D721Med (cell line): Measurements from ENCODE around the gene GOT1.
A peak's percentile ranks its signal among the peaks of the same experiment; 100 is the strongest.

Experiments used
- DNase-seq: peaks from one replicate; pipeline ENCODE4 v3.0.0; 2011; ENCODE audit warnings: low spot score; ENCODE audit not compliant: insufficient read length
- FAIRE-seq: peaks from 2 replicates; lab custom pipeline; 2011; peaks lifted over from hg19 to GRCh38; lab: Jason Lieb, UNC
- TF ChIP-seq, protein P1 (sequence below): IDR thresholded peaks from 2 replicates; pipeline ENCODE4 v1.5.1; 2012; ENCODE audit warnings: mild to moderate bottlenecking, control low read depth; ENCODE audit not compliant: insufficient read depth; ENCODE audit errors: missing control alignments

GOT1 gene

DNA sequence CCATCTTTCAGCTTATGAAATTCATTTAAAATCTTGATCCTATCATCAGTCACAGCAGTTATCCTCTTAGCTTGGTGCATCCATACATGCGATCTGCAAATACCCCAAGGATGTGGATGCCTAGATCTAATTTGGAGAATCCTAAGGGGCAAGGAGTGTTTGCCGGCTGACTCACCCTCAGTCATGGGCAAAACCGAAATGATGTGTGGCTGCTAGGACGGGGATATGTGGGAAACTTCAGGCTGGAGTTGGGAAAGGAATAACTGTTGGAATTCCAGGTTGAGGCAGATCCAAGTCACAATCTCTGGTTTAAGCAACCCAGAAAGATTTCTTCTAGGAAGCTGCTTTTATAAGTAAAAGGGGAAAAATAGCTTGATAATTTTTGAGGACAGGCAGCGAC, 19.7 kb upstream of the GOT1 start:
- TF ChIP-seq, protein P1, sequence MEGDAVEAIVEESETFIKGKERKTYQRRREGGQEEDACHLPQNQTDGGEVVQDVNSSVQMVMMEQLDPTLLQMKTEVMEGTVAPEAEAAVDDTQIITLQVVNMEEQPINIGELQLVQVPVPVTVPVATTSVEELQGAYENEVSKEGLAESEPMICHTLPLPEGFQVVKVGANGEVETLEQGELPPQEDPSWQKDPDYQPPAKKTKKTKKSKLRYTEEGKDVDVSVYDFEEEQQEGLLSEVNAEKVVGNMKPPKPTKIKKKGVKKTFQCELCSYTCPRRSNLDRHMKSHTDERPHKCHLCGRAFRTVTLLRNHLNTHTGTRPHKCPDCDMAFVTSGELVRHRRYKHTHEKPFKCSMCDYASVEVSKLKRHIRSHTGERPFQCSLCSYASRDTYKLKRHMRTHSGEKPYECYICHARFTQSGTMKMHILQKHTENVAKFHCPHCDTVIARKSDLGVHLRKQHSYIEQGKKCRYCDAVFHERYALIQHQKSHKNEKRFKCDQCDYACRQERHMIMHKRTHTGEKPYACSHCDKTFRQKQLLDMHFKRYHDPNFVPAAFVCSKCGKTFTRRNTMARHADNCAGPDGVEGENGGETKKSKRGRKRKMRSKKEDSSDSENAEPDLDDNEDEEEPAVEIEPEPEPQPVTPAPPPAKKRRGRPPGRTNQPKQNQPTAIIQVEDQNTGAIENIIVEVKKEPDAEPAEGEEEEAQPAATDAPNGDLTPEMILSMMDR: no peak
- FAIRE-seq (no peak), DNase-seq (no peak)

DNA sequence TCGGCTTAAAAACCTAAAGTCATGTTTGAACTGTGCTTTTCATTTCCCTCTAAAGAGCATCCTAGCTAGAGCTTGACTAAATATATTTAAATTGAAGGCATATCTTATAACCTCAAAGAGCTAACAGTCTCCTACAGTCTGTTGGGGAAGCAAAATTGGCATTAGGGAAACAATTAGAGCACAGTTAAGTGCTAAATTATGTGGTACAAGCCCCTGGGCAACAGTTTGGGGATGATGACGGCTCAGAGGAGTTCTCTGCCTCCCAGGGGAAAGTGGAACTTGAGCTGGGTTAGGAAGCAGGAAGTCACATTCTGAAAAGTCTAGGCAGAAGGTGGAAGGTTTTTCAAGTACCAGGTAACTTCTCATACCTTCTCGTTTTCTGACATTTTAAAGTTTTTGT, 18.6 kb upstream of the GOT1 start:
- FAIRE-seq: no peak
- TF ChIP-seq, protein P1: no peak
- DNase-seq: no peak

- TF ChIP-seq, protein P1: no peak
- DNase-seq (no peak), FAIRE-seq (no peak)
Observed at GRCh38 chr10:99444383-99445045, 14.1 kb upstream of the GOT1 start.

DNA sequence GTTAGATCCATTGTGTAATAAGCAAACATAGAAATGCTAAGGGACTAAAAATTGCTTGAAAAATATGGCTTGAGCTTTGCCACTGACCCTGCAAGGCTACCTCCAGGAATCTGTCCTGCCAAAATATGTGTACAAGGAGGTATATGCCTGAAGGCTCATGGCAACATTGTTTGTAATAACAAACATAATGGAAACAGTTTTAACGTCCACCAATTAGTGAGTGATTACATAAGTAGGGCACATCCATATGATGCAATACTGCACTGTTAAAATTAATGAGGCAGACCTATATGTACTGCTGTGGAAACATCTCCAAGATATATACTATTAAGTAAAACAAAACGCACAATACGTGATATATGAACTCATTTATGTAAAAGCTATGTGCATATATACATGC, 13.1 kb upstream of the GOT1 start:
- TF ChIP-seq, protein P1: no peak
- no peak for DNase-seq
- FAIRE-seq: no peak

DNA sequence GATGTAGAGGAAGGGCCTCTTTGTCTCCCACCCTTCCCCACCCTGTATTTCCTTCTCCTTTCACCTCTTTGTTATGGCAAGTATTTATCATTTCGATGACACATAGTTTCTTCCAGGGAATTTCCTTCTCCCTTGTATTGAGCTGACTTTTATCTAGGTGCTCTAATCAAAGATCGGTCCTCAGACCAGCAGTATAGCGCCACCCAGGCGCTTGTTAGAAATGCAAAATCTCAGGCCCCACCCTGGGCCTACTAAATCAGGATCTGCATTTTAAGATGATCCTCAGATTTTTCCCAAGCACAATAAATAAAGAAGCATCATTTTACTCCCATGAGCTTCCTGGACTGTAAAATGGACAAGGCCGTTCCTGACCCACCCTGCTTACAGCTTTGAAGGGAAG, 12.0 kb upstream of the GOT1 start:
- FAIRE-seq (no peak), DNase-seq (no peak)
- TF ChIP-seq, protein P1: no peak

DNA sequence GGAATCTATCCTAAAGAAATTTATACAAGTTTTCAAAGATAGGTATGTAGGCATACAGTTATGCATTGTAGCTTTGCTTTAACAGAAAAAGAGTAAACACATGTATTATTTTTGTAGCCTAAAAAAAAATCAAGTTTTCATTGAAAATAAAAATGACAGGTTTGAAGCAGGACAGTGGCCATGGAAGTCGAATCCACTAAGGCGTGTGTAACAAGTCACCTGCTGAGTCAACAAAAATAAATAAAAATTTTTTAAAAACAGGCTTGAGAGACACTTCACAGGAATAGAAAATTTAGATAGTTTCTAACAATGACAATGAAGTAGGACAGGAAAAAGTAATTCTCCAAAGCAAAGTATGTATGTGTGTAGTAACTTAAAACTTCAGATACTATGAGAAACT, 8.5 kb upstream of the GOT1 start:
- TF ChIP-seq, protein P1: no peak
- DNase-seq (no peak), FAIRE-seq (no peak)

GRCh38 chr10:99435986-99436638, 5.7 kb upstream of the GOT1 start:
- TF ChIP-seq, protein P1: peak; percentile 62
- DNase-seq (no peak), FAIRE-seq (peak; percentile 88)
